GM03348 (cell line): ENCODE data around the gene APC2.
"Not testable (repeated sequence)": the region's sequence is repeated elsewhere in the genome, so short reads cannot be mapped to it uniquely, and the experiment has no call there.

ENCODE experiments used
- DNase-seq: peaks from one replicate; pipeline ENCODE4 v3.0.0; 2012; ENCODE audit warnings: low spot score

APC2 gene

DNA sequence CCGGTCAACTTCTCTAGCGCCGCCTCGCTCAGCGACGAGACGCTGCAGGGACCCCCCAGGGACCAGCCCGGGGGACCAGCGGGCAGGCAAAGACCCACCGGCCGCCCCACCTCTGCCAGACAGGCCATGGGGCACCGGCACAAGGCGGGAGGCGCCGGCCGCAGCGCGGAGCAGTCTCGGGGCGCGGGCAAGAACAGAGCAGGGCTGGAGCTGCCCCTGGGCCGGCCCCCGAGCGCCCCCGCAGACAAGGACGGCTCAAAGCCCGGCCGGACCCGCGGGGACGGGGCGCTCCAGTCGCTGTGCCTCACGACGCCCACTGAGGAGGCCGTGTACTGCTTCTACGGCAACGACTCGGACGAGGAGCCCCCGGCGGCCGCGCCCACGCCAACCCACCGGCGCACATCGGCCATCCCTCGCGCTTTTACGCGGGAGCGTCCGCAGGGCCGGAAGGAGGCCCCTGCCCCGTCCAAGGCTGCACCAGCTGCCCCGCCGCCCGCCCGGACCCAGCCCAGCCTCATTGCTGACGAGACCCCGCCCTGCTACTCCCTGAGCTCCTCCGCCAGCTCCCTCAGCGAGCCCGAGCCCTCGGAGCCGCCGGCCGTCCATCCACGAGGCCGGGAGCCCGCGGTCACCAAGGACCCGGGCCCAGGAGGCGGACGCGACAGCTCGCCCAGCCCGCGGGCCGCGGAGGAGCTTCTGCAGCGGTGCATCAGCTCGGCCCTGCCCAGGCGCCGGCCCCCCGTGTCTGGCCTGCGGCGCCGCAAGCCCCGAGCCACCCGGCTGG lies 17.8 kb downstream of the APC2 start:
- no peak for DNase-seq

DNA sequence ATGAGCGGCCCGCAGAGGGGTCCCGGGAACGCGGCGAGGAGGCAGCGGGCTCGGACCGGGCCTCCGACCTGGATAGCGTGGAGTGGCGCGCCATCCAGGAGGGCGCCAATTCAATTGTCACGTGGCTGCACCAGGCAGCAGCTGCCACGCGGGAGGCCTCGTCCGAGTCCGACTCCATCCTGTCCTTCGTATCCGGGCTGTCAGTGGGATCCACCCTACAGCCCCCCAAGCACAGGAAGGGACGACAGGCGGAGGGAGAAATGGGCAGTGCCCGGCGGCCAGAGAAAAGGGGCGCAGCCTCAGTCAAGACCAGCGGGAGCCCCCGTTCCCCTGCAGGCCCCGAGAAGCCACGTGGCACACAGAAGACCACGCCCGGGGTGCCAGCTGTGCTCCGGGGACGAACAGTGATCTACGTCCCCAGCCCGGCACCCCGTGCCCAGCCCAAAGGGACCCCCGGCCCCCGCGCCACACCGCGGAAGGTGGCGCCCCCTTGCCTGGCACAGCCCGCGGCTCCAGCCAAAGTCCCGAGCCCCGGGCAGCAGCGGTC lies 18.4 kb downstream of the APC2 start:
- no peak for DNase-seq

DNA sequence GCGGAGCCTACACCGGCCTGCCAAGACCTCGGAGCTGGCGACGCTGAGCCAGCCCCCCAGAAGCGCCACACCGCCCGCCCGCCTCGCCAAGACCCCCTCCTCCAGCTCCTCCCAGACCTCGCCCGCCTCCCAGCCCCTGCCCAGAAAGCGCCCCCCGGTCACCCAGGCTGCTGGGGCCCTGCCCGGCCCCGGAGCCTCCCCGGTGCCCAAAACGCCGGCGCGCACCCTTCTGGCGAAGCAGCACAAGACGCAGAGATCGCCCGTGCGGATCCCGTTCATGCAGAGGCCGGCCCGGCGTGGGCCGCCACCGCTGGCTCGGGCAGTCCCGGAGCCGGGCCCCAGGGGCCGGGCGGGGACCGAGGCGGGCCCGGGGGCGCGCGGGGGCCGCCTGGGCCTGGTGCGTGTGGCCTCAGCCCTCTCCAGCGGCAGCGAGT lies 18.9 kb downstream of the APC2 start:
- peak; percentile 68 for DNase-seq

DNA sequence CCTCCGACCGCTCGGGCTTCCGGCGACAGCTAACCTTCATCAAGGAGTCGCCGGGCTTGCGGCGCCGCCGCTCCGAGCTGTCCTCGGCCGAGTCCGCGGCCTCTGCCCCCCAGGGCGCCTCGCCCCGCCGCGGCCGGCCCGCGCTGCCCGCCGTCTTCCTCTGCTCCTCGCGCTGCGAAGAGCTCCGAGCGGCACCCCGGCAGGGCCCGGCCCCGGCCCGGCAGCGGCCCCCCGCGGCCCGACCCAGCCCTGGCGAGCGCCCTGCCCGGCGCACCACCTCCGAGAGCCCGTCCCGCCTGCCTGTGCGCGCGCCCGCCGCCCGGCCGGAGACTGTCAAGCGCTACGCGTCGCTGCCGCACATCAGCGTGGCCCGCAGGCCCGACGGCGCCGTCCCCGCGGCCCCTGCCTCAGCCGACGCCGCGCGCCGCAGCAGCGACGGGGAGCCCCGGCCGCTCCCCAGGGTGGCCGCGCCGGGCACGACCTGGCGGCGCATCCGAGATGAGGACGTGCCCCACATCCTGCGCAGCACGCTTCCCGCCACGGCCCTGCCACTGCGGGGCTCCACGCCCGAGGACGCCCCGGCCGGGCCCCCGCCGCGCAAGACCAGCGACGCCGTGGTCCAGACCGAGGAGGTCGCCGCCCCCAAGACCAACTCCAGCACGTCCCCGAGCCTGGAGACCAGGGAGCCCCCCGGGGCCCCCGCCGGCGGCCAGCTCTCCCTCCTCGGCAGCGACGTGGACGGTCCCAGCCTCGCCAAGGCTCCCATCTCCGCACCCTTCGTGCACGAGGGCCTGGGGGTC lies 19.5 kb downstream of the APC2 start:
- peak; percentile 56 for DNase-seq

DNA sequence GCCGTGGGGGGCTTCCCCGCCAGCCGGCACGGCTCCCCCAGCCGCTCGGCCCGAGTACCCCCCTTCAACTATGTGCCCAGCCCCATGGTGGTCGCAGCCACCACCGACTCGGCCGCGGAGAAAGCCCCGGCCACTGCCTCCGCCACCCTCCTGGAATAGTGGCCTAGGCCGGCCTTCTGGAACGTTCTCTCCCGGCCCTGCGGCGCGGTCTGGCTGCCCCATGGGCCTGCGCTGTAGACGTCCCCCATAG lies 20.1 kb downstream of the APC2 start:
- DNase-seq = peak; percentile 36

DNA sequence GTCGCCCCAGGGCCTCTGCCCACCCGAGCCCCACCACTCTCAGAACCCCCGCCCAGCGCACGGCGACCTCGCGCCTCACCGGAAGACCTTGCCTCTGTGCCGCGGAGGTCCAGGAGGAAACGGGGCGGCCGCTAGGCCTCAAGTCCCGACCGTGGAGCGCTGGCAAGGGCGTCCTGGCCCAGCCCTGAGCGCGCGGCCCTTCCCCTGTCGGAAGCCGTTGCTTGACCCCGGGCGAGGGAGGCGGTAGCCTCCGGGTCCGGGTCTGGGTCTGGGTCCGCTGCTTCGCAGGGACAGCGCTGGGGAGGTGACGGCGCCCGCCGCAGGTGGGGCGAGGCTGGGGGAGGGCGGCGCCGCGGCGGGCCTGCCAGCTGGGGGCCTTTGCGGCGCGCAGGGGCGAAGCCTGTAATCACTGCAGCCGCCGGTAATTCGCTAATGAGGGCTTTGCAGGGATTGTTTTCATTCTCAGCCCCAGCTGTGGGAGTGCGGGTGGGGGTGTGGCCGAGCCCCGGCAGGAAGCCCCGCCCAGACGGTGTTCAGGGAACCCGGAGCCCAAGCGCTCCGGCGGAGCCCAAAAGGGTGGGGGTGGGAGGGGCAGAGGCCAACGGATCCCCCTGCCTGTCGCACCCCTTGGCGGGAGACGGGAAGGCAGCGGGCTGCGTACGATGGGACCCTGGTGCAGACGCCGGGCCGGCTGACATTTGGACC lies 20.5 kb downstream of the APC2 start:
- peak; percentile 78 for DNase-seq

DNA sequence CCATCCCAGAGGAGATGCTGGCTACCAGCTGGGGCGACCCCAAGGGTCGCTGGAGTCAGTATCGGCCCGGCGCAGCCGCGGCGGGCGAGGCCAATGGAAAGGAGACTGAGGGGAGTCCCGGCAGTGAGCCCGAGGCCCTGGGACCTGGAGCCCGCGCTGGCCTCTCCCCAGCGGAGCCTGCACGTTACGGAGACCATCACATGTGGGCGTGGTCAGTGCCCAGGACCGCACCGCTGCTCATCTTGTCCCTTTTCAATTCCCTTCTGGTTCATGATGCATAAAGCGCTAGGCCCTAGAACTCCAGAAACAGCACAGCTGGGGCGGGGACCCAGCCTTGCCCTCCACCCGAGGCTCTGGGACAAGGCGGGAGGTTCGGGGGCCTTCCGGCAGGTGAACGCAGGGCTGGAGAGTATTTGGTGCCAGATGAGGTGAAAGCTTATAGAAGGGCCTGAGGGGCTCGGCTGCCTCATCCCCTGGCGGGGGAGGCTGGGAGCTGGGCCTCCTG lies 21.1 kb downstream of the APC2 start:
- peak; percentile 38 for DNase-seq

DNA sequence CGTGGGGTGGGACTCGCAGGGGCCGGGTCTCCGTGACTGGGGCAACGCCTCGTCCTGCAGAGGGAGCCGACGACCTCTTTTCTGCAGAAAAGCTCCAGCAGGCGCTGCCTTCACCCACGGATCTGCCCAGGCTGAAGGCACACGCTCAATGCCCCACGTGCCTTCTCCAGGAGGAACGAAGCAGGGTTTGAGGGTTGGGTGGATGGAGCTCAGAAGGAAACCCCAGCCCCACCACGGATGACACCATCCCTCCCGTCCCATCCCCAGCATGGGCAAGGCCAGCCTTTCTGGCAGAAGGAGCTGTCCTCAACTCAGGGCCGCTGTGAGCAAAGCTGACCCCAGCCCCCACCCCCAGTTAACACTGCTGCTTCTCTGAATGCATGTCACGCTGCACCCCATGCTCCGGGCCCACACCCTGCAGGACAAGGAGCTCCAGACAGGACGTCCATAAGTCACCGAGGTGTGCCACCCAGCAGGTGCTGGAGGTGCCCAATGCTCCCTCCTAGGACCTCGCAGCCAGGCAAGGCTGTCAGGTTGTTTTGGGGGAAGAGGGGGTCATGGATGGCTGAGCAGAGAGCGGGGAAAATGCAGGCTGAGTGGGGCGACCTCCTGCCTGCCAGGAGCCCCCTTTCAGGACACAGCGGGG lies 21.7 kb downstream of the APC2 start:
- peak; percentile 29 for DNase-seq

DNA sequence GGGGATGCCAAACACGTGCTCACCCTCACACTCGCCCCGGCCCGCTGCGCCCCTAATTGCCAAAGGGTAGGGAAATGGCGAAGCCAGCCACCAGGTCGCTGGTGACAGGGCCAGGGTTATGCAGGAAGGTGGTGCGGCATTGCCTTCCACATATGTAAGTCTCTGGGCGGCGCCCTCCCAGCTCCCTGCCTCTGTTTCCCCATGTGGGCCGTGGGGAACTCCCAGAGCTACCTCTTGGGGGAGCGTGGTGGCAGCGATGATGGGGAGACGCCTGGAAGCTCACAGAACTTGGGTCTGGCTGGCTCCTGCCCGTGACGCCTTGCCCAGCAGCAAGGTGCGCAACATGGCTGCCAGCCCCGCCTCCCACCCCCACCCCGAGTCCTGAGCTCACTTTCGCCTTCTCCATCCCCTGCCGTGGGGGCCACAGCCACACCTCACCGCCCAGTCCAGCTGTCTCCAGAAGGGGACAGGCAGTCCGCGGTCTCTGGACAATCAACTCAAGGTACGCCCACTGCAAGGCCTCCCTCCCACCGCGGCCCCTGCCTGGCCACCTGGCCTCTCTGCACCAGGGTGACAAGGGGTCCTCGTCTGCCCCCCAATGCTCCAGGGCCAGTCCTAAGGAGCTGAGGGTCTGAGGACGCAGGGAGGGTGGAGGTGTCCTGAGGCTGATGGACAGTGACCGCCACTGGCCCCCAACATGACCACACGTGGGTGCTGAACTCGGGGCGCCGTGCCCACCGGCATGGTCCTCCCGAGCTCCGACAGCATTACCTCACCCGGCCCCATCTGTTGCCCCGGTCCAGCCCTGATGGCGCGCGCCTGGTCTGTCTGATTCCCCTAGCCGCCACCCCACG lies 22.5 kb downstream of the APC2 start:
- DNase-seq = no peak

DNA sequence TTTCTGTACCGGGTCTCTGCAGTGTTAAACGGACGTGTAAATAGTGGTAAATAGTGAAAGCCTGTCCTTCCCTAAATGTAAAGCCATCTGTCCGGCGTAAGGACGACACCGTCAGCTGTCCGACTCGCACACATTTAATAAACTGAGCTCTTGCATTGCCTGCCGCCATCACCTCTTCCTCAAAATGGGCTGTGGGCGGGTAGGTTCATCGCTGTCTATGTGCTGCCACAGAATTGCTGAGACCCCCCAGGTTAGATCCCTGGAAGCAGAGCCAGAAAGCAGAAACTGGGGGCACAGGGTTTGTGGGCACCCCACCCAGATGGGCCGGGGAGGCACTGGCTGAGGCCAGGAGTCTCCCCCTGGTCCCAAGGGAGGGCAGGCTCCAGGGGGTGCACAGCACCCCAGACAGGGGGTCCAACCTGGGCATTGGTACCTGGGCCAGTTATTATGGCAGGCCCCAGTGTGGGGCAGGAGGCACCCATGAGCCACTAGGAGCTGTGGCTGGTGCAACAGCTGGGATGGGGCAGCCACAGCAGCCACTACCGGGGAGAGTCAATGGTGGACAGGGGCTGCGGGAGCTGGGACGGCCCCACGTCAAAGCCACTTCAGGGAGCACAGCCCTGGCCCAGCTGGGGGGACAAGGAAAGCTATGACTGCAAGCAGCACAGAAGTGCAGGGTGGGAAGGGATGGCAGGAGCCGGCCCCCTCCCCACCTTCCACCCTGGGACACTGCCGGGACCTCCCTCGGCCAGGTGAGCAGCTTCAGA lies 23.3 kb downstream of the APC2 start:
- DNase-seq = no peak

DNA sequence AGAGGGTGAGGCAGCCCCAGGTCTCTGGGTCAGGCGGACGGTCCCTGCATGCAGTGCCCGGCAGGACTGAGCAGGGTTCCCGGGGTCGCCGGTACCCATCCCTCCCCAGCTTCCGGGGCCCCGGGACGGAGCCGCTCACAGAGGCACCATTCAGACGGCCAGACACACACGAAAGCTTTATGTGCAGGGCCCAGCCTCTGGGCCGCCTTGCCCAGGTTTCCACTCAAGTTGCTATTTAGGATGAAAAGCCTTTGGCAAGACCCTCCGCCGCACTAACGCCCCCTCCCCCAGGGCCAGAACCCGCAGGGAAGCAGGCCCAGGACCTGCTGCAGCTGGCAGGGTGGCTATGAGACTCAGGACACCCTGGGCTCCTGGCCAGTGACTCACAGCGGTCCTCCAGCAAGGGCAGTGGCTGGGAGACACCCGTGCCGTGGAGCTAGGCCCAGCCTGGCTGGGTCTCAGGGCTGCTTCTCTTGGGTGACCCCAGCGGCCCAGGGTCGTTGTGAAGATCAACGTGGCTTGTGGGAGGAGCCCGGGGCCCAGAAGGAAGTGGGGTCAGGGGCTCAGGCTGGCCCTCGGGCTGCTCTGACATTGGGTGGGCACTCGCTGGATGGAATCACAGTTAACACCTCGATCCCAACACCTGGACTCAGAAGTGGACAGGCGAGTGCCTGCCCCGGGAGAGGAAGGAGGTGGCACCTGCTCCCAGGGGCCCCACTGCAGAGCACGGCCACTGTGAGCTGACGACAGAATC lies 24.3 kb downstream of the APC2 start:
- DNase-seq = no peak

DNA sequence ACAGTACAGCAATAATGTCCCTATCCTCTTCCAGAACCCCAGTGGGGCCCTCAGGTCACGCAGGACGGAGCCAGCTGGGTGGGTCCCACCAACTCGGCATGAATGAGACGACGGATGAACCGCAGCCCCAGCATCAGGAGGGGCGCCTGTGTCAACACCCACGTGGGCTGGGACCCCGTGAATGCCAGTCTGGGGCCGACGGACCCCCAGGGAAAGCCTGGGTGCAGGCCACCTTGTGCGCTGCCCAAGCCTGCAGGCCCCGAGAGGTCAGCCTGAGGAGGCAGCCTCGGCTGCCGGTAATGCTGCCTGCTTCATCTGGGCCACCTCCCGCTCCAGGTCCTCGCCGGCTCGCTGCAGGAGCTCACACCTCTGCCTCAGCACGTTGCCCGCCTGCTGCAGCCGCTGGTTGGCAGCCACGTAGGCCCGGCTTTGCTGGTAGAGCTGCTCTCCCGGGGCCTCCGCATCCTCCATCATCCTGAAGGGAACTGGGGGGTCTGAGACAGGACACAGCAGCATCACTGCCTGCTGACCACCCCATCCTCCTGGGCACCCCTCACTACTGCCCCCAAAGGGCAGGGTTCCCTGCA lies 24.9 kb downstream of the APC2 start:
- no peak for DNase-seq

DNA sequence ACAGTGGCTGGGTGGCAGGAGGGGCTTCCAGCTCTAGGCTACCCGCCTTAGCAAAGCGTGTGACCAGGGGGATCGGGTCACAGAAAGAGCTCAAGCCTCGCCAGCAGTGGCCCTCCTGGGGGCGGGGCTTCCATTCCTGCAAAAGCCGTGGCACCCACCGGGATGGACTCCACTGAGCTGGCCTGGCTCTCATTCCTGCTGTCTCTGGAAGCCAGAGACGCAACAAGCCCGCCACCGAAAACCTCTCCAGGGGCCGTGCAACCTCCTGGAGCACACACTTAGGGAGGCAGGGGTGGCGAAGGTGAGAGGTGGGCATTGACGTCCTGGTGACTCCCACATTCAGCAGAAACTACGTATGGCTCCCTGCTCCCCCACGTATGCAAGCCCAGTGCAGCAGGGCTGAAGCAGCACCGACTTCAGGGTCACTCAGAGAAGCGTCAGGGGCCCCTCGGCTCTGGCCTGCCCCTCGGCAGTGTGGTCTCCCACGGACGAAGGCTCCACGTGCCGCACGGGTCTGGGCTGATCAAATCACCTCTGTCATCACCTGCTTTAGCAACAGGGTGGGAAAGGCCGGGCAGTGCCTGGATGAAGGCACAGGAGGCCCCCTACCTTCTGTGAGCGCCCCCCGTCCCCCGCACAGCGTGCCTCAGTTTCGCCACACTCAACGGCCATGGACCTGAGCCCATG lies 26.0 kb downstream of the APC2 start:
- no peak for DNase-seq

DNA sequence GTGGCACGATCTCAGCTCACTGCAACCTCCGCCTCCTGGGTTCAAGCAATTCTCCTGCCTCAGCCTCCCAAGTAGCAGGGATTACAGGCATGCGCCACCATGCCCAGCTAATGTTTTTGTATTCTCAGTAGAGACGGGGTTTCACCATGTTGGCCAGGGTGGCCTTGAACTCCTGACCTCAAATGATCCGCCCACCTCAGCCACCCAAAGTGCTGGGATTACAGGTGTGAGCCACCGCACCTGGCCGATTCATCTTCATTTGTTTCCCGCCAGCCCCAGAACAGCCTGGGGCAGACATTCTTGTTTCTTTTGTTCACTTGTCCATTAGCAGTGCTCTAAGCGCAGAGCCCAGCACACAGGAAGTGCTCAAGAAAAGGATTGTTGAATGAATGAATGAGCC lies 27.1 kb downstream of the APC2 start:
- DNase-seq = not testable (repeated sequence)

DNA sequence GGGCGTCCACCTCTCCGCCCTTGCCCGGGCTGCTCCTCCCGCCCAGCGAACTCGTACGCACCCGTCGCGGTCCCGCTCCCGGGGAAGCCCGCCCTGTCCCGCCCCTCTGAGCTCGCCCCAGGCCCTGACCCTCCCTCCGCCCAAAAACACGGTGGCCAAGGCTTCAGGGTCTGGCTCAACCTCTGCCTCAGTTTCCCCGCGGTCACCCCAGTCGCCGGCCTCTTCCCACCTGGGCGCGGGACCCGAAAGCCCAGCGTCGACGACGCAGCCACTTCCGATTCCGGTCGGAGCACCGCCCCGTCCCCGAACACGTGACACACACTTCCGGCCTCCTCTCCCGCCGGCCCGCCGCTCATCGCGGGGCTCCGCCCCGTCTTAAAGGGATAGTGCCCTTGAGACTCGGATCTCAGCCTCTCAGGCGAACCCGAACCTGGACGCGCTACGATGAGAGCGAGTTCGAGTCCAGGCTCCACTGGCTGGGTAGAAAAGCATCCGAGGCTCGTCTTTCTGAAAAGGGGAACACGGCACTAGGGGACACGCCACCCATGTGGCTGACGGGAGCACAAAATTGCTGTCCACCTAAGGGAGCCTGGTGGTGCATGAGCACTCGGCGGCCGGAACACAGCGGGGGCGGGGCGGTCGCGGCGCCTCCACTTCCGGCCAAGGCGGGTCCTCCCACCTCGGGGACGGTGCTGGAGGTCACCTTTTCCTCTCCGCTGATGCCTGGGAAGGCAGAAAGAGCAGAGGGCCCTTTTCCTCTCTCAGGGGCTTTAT lies 29.2 kb downstream of the APC2 start, which contains the start of gene C19orf25:
C19orf25 (minus strand) TSS at position 282 of the 774 bp plus-strand sequence. CDS start 312 bp downstream, outside the sequence.
- peak; percentile 96 for DNase-seq

DNA sequence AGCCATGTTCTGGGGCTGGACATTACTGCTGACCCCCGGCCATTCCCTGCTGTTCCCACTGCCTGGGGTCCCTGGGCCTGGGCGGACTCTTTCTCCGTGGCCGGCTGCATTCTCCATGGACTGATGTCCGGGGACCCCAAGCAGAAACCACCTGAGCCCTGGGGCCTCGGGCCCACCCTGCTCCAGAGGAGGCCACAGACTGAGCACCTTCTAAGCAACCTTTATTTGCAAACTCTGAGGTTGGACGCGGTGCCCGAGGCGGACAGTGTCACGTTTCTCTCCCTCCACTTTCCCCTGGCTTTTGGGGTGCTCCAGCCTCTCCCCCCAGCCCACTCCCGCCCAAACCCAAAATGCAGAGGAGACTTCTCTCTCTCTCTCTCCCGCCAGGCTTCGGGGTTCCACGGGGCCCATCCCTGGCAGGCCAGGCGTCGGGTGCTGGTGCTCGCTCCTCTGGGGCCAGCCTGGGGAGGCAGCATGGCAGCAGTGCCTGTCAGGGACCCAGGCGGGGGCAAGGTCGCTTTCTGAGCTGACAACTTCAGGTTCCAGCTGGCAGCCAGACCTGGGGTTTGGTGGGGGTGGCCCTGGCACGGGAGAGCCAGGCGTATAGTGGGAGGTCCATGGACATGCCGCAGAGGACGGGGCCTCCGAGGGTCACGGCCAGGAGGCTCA lies 31.4 kb downstream of the APC2 start:
- DNase-seq = no peak

DNA sequence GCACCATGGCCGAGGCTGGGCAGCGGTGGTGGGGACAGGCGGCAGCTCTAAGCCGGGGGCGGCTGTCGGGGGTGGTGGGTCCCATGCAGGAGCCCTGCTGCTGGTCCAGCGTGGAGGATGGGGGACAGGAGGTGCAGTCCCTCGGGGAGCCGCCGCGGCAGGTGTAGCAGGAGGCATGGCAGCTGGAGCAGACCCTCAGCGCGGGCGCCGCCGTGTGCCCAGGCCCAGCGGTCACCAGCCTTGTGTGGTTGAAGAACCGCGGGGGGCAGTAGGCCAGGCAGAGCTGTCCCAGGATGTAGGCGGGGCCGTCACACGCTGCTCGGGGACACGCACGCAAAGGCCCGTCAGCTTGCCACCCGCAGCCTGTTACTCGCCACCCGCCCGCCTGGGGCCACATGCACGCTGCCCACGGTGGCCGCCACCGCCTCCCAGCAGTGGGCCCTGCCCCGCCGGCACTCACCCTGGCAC lies 32.0 kb downstream of the APC2 start:
- no peak for DNase-seq
